ENCODE results near the gene UBE2R2.

GRCh38 chr9:33799928-33800704, 16.8 kb upstream of the UBE2R2 start:
- TF ChIP-seq, protein P1, sequence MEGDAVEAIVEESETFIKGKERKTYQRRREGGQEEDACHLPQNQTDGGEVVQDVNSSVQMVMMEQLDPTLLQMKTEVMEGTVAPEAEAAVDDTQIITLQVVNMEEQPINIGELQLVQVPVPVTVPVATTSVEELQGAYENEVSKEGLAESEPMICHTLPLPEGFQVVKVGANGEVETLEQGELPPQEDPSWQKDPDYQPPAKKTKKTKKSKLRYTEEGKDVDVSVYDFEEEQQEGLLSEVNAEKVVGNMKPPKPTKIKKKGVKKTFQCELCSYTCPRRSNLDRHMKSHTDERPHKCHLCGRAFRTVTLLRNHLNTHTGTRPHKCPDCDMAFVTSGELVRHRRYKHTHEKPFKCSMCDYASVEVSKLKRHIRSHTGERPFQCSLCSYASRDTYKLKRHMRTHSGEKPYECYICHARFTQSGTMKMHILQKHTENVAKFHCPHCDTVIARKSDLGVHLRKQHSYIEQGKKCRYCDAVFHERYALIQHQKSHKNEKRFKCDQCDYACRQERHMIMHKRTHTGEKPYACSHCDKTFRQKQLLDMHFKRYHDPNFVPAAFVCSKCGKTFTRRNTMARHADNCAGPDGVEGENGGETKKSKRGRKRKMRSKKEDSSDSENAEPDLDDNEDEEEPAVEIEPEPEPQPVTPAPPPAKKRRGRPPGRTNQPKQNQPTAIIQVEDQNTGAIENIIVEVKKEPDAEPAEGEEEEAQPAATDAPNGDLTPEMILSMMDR (IDR thresholded peaks at IDR 0.05; ENCODE audit: poor library complexity, severe bottlenecking): no peak
- TF ChIP-seq RAD21 (conservative IDR thresholded peaks at IDR 0.05) (no peak), MXI1 (conservative IDR thresholded peaks at IDR 0.05; ENCODE audit: poor library complexity, severe bottlenecking) (no peak), EZH2 (IDR thresholded peaks at IDR 0.05; ENCODE audit: borderline replicate concordance, insufficient read depth, low read length, poor library complexity, severe bottlenecking) (no peak), EP300 (conservative IDR thresholded peaks at IDR 0.05; ENCODE audit: poor library complexity, severe bottlenecking) (no peak), TAF1 (IDR thresholded peaks at IDR 0.05; ENCODE audit: low read depth) (no peak), REST (IDR thresholded peaks at IDR 0.05; ENCODE audit: borderline replicate concordance) (no peak), POLR2AphosphoS5 (IDR thresholded peaks at IDR 0.05) (no peak), SMC3 (conservative IDR thresholded peaks at IDR 0.05; ENCODE audit: poor library complexity) (no peak)

All from neural cell (in vitro differentiated cells).